ENCODE measurements around the gene ADAMTS17. TPM values are rescaled to one million over a fixed set of nuclear protein-coding genes. Genes with fewer than 3 reads are reported as not detected.

The ADAMTS17 gene
- total RNA-seq, 2 experiments from 2014 or later = 0.99 to 1.2 TPM

- intact Hi-C loops (cut with micrococcal nuclease) = no loop called here
Observed at GRCh38 chr15:100284191-100284590, 57.6 kb downstream of the ADAMTS17 start.

GRCh38 chr15:100281096-100281917 is 60.5 kb downstream of the ADAMTS17 start:
- DNase-seq = no peak
- intact Hi-C loops (cut with micrococcal nuclease) = no loop called here
- CTCF ChIA-PET = no interaction called here

More at GRCh38 chr15:100284191-100284590, 57.6 kb downstream of the ADAMTS17 start:
- H3K27ac Mint-ChIP-seq = no peak overlapping the region
- H3K27me3 Mint-ChIP-seq = no peaks in the 10 kb centered on the region
- ChIA-PET CTCF (no interaction called here), POLR2A (no interaction called here)
- peaks cover 6% of the 10 kb centered on the region for H3K36me3 Mint-ChIP-seq
- no peak overlapping the region for H3K4me3 Mint-ChIP-seq
- DNase-seq = no peak
- H3K9me3 Mint-ChIP-seq = peaks cover 2% of the 10 kb centered on the region
- no peaks in the 10 kb centered on the region for H3K4me1 Mint-ChIP-seq (ENCODE audit: low read depth)

GRCh38 chr15:100279849-100280248 is 61.9 kb downstream of the ADAMTS17 start:
- peaks cover 9% of the 10 kb centered on the region for H3K36me3 Mint-ChIP-seq

More at GRCh38 chr15:100281096-100281917, 60.5 kb downstream of the ADAMTS17 start:
- Mint-ChIP-seq H3K4me1 (ENCODE audit: low read depth) (no peaks in the 10 kb centered on the region), H3K27ac (no peak overlapping the region), H3K36me3 (peaks cover 6% of the 10 kb centered on the region), H3K9me3 (no peaks in the 10 kb centered on the region), H3K4me3 (no peak overlapping the region), H3K27me3 (no peaks in the 10 kb centered on the region)
- POLR2A ChIA-PET = no interaction called here

GRCh38 chr15:100279446-100279845 is 62.3 kb downstream of the ADAMTS17 start:
- ChIA-PET POLR2A (no interaction called here), CTCF (interaction anchor here (1.0 kb wide), 1 partner anchor 71 kb away, joined by 3 read pairs; no protein-coding TSS in a partner anchor)
- intact Hi-C loops (cut with micrococcal nuclease) = no loop called here
- no peak overlapping the region for H3K4me3 Mint-ChIP-seq
- H3K27ac Mint-ChIP-seq = no peak overlapping the region
- peaks cover 3% of the 10 kb centered on the region for H3K9me3 Mint-ChIP-seq
- peaks cover 10% of the 10 kb centered on the region for H3K36me3 Mint-ChIP-seq
- H3K27me3 Mint-ChIP-seq = no peaks in the 10 kb centered on the region
- no peak for DNase-seq
- no peaks in the 10 kb centered on the region for H3K4me1 Mint-ChIP-seq (ENCODE audit: low read depth)

More at GRCh38 chr15:100279849-100280248, 61.9 kb downstream of the ADAMTS17 start:
- Mint-ChIP-seq H3K27ac (no peak overlapping the region), H3K9me3 (no peaks in the 10 kb centered on the region), H3K4me3 (no peak overlapping the region), H3K4me1 (ENCODE audit: low read depth) (no peaks in the 10 kb centered on the region), H3K27me3 (no peaks in the 10 kb centered on the region)
- ChIA-PET CTCF (interaction anchor here (1.0 kb wide), 1 partner anchor 70 kb away, joined by 3 read pairs; no protein-coding TSS in a partner anchor), POLR2A (no interaction called here)
- intact Hi-C loops (cut with micrococcal nuclease) = no loop called here
- DNase-seq = no peak

- ChIA-PET POLR2A (no interaction called here), CTCF (interaction anchor here (1.0 kb wide), 1 partner anchor 71 kb away, joined by 3 read pairs; no protein-coding TSS in a partner anchor)
- Mint-ChIP-seq H3K36me3 (peaks cover 16% of the 10 kb centered on the region), H3K4me3 (no peak overlapping the region), H3K9me3 (peaks cover 8% of the 10 kb centered on the region), H3K27me3 (no peaks in the 10 kb centered on the region), H3K4me1 (ENCODE audit: low read depth) (no peaks in the 10 kb centered on the region), H3K27ac (no peak overlapping the region)
- intact Hi-C loops (cut with micrococcal nuclease) = no loop called here
- no peak for DNase-seq
Observed at GRCh38 chr15:100278596-100279380, 63.0 kb downstream of the ADAMTS17 start.

GRCh38 chr15:100277087-100277855 is 64.5 kb downstream of the ADAMTS17 start:
- Mint-ChIP-seq H3K4me1 (ENCODE audit: low read depth) (no peaks in the 10 kb centered on the region), H3K27ac (no peak overlapping the region), H3K36me3 (peaks cover 24% of the 10 kb centered on the region), H3K27me3 (no peaks in the 10 kb centered on the region), H3K9me3 (peaks cover 23% of the 10 kb centered on the region), H3K4me3 (no peak overlapping the region)
- ChIA-PET POLR2A (no interaction called here), CTCF (no interaction called here)
- intact Hi-C loops (cut with micrococcal nuclease) = no loop called here
- DNase-seq = no peak

GRCh38 chr15:100276506-100276905 is 65.3 kb downstream of the ADAMTS17 start:
- CTCF ChIA-PET = no interaction called here
- Mint-ChIP-seq H3K4me1 (ENCODE audit: low read depth) (no peaks in the 10 kb centered on the region), H3K27me3 (no peaks in the 10 kb centered on the region), H3K4me3 (no peak overlapping the region), H3K9me3 (peaks cover 30% of the 10 kb centered on the region), H3K36me3 (peaks cover 28% of the 10 kb centered on the region), H3K27ac (no peak overlapping the region)
- intact Hi-C loops (cut with micrococcal nuclease) = no loop called here
- no peak for DNase-seq
- POLR2A ChIA-PET = no interaction called here

- Mint-ChIP-seq H3K36me3 (peaks cover 25% of the 10 kb centered on the region), H3K4me1 (ENCODE audit: low read depth) (no peaks in the 10 kb centered on the region), H3K27ac (no peak overlapping the region), H3K4me3 (no peak overlapping the region), H3K27me3 (no peaks in the 10 kb centered on the region), H3K9me3 (peaks cover 30% of the 10 kb centered on the region)
- DNase-seq = no peak
- CTCF ChIA-PET = no interaction called here
- intact Hi-C loops (cut with micrococcal nuclease) = no loop called here
- POLR2A ChIA-PET = no interaction called here
Observed at GRCh38 chr15:100275641-100276040, 66.1 kb downstream of the ADAMTS17 start.

GRCh38 chr15:100269831-100270230 is 71.9 kb downstream of the ADAMTS17 start:
- Mint-ChIP-seq H3K9me3 (peaks cover 35% of the 10 kb centered on the region), H3K27ac (no peak overlapping the region), H3K27me3 (no peaks in the 10 kb centered on the region), H3K36me3 (peaks cover 19% of the 10 kb centered on the region), H3K4me3 (no peak overlapping the region), H3K4me1 (ENCODE audit: low read depth) (no peaks in the 10 kb centered on the region)
- CTCF ChIA-PET = no interaction called here
- intact Hi-C loops (cut with micrococcal nuclease) = no loop called here
- POLR2A ChIA-PET = no interaction called here
- DNase-seq = no peak

- H3K27me3 Mint-ChIP-seq = no peaks in the 10 kb centered on the region
- no peak for DNase-seq
- no peak overlapping the region for H3K27ac Mint-ChIP-seq
- H3K4me1 Mint-ChIP-seq (ENCODE audit: low read depth) = no peaks in the 10 kb centered on the region
- POLR2A ChIA-PET = no interaction called here
- CTCF ChIA-PET = interaction anchor here (0.7 kb wide), 1 partner anchor 84 kb away, joined by 3 read pairs; no protein-coding TSS in a partner anchor
- peaks cover 4% of the 10 kb centered on the region for H3K36me3 Mint-ChIP-seq
- no peak overlapping the region for H3K4me3 Mint-ChIP-seq
- intact Hi-C loops (cut with micrococcal nuclease) = no loop called here
- peaks cover 5% of the 10 kb centered on the region for H3K9me3 Mint-ChIP-seq
Observed at GRCh38 chr15:100266166-100266565, 75.6 kb downstream of the ADAMTS17 start.

GRCh38 chr15:100265641-100266035 is 76.1 kb downstream of the ADAMTS17 start:
- Mint-ChIP-seq H3K4me3 (no peak overlapping the region), H3K27ac (no peak overlapping the region), H3K9me3 (peaks cover 5% of the 10 kb centered on the region), H3K27me3 (no peaks in the 10 kb centered on the region), H3K36me3 (peaks cover 5% of the 10 kb centered on the region), H3K4me1 (ENCODE audit: low read depth) (no peaks in the 10 kb centered on the region)
- no peak for DNase-seq
- POLR2A ChIA-PET = no interaction called here
- CTCF ChIA-PET = interaction anchor here (0.7 kb wide), 1 partner anchor 85 kb away, joined by 3 read pairs; no protein-coding TSS in a partner anchor
- intact Hi-C loops (cut with micrococcal nuclease) = no loop called here

All from activated CD4-positive, alpha-beta memory T cell treated with anti-CD3 and anti-CD28 coated beads for 36 hours (primary cell).